Naive thymus-derived CD4-positive, alpha-beta T cell (primary cell): ENCODE measurements around the gene ST14. TPM values are rescaled to one million over a fixed set of nuclear protein-coding genes. Genes with fewer than 3 reads are reported as not detected.
A peak's percentile ranks its signal among the peaks of the same experiment; 100 is the strongest.

Experiments
- ATAC-seq: fragments of 150-1000 bp; cut with Tn5 transposase; 2 replicates; pipeline ENCODE4 v1.10.0; 2021; ENCODE audit warnings: mild to moderate bottlenecking, moderate library complexity
- CTCF ChIA-PET: fragments of 350-600 bp; sonication (Branson Sonifier 250); formaldehyde crosslinking; loops from one replicate; lab custom pipeline; 2021; ENCODE audit warnings: antibody characterized with exemption; lab: Charles Lee
- POLR2A ChIA-PET: fragments of 350-600 bp; sonication (Branson Sonifier 250); formaldehyde crosslinking; loops from one replicate; lab custom pipeline; 2021; ENCODE audit warnings: antibody characterized with exemption, inconsistent platforms; lab: Charles Lee
- DNase-seq, 9 donors: peaks; one replicate each; pipeline versions ENCODE4 v3.0.0 to v3.0.0-alpha.2; 2020 to 2022; ENCODE audit warnings: mixed read lengths in 1 of 9
- H3K27ac ChIP-seq: one replicate; pipeline ENCODE4 v1.7.0; 2013; ENCODE audit warnings: mild to moderate bottlenecking, low read depth, low read length, moderate library complexity
- H3K27me3 ChIP-seq, 2 donors: one replicate each; pipeline ENCODE4 v1.7.0; 2013; ENCODE audit warnings: low read length in 2 of 2, mild to moderate bottlenecking in 2 of 2, moderate library complexity in 2 of 2; ENCODE audit not compliant: control insufficient read depth in 2 of 2, insufficient read depth in 2 of 2
- H3K36me3 ChIP-seq, 3 experiments: 1 replicate in 2 of 3; 2 replicates in 1 of 3; pipeline ENCODE4 v1.7.0; 2013; ENCODE audit warnings: low read length in 3 of 3, mild to moderate bottlenecking in 3 of 3, moderate library complexity in 1 of 3; ENCODE audit not compliant: insufficient read depth in 3 of 3, control insufficient read depth in 2 of 3
- H3K4me1 ChIP-seq, 2 donors: one replicate each; pipeline ENCODE4 v1.7.0; 2013; ENCODE audit warnings: low read length in 2 of 2, mild to moderate bottlenecking in 2 of 2, moderate library complexity in 1 of 2; ENCODE audit not compliant: control insufficient read depth in 2 of 2, insufficient read depth in 2 of 2
- H3K4me3 ChIP-seq: 2 replicates; pipeline ENCODE4 v1.7.0; 2013; ENCODE audit warnings: mild to moderate bottlenecking, low read length
- H3K9me3 ChIP-seq, 3 experiments: 1 replicate in 2 of 3; 2 replicates in 1 of 3; pipeline ENCODE4 v1.7.0; 2013; ENCODE audit warnings: low read length in 3 of 3; ENCODE audit not compliant: control insufficient read depth in 2 of 3
- H3K27ac Mint-ChIP-seq, 9 donors: one replicate each; pipeline ENCODE4 v1.8.0; 2020 to 2022; ENCODE audit warnings: mixed read lengths in 9 of 9, mild to moderate bottlenecking in 8 of 9, moderate library complexity in 5 of 9, inconsistent platforms in 2 of 9
- H3K27me3 Mint-ChIP-seq, 5 donors: one replicate each; pipeline ENCODE4 v1.8.0; 2021 to 2022; ENCODE audit warnings: mixed read lengths in 5 of 5, mild to moderate bottlenecking in 1 of 5
- H3K36me3 Mint-ChIP-seq, 5 donors: one replicate each; pipeline ENCODE4 v1.8.0; 2020 to 2022; ENCODE audit warnings: mixed read lengths in 5 of 5, mild to moderate bottlenecking in 3 of 5, inconsistent platforms in 1 of 5
- H3K4me1 Mint-ChIP-seq, 7 donors: one replicate each; pipeline ENCODE4 v1.8.0; 2020 to 2022; ENCODE audit warnings: mixed read lengths in 7 of 7, mild to moderate bottlenecking in 3 of 7, inconsistent platforms in 1 of 7
- H3K4me3 Mint-ChIP-seq, 10 donors: one replicate each; pipeline ENCODE4 v1.8.0; 2020 to 2022; ENCODE audit warnings: mild to moderate bottlenecking in 10 of 10, mixed read lengths in 10 of 10, moderate library complexity in 6 of 10, inconsistent platforms in 2 of 10
- H3K9me3 Mint-ChIP-seq, 11 donors: one replicate each; pipeline ENCODE4 v1.8.0; 2020 to 2022; ENCODE audit warnings: mixed read lengths in 11 of 11, mild to moderate bottlenecking in 4 of 11, inconsistent platforms in 1 of 11, moderate library complexity in 1 of 11
- intact Hi-C, 2 donors: fragments of 100-400 bp; cut with micrococcal nuclease; formaldehyde crosslinking; loops; one replicate each; pipeline ENCODE4 v1.15.1; 2023
- polyA plus RNA-seq, 2 donors: library from polyadenylated mRNA; unstranded; fragments of 300-500 nt; fragmentation: Illumina TruSeq; gene quantifications; one replicate each; pipeline ENCODE4 v1.2.3, GENCODE V29; 2021
- total RNA-seq, 6 experiments: library from RNA in 5 of 6; stranded (reverse) in 5 of 6; gene quantifications; 1 replicate in 5 of 6; 2 replicates in 1 of 6; pipeline ENCODE4 v1.2.3 and lab custom pipeline; 2021 to 2026

Gene ST14
- total and polyA plus RNA-seq, 7 experiments from 2014 or later = 0.05 to 8.8 (median 0.51) TPM; not detected in 2

DNA sequence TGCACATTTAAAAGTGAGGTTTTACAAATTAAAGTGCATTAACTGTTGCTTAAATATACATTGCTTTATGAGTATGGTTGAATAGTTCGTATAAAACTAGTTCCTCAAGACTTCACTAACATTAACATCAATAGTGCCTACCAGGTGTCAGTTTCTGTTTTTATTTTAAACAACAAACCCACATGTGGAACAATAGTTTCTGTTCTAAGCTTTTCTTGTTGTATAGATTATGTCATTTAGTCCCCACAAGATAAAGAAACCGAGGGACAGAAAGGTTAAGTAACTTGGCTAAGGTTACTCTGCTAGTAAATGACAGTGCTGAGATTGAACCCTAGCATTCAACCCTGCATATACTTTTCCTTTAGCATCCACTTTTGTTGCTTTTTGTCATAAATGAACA, 41.4 kb upstream of the ST14 start:
- peaks cover 14 to 31% of the 10 kb centered on the region in 2 donors for H3K4me1 ChIP-seq
- H3K9me3 ChIP-seq = no peaks in the 10 kb centered on the region
- Mint-ChIP-seq H3K36me3 (peaks cover 9 to 24% (median 22%) of the 10 kb centered on the region in 5 donors), H3K4me3 (peak overlapping the region in 2 of 10 donors; percentile 4 to 40), H3K27ac (no peak overlapping the region), H3K27me3 (peaks cover 0 to 20% (median 0%) of the 10 kb centered on the region in 5 donors), H3K4me1 (peaks cover 25 to 51% (median 43%) of the 10 kb centered on the region in 7 donors), H3K9me3 (no peaks in the 10 kb centered on the region)
- no peak for ATAC-seq
- intact Hi-C loops = no loop called here
- ChIA-PET CTCF (interaction anchor here (0.7 to 2.1 kb wide), 2 partner anchors 15 to 28 kb away, joined by 3 to 6 read pairs; no protein-coding TSS in a partner anchor), POLR2A (interaction anchor here (2.1 to 2.7 kb wide), 2 partner anchors 115 to 117 kb away, joined by 6 to 11 read pairs; partner anchors contain the start of gene PRDM10)
- no peak overlapping the region for H3K27ac ChIP-seq
- H3K4me3 ChIP-seq = no peak overlapping the region
- DNase-seq = no peak
- H3K36me3 ChIP-seq = peaks cover 0 to 10% (median 0%) of the 10 kb centered on the region in 3 experiments
- H3K27me3 ChIP-seq = no peaks in the 10 kb centered on the region

DNA sequence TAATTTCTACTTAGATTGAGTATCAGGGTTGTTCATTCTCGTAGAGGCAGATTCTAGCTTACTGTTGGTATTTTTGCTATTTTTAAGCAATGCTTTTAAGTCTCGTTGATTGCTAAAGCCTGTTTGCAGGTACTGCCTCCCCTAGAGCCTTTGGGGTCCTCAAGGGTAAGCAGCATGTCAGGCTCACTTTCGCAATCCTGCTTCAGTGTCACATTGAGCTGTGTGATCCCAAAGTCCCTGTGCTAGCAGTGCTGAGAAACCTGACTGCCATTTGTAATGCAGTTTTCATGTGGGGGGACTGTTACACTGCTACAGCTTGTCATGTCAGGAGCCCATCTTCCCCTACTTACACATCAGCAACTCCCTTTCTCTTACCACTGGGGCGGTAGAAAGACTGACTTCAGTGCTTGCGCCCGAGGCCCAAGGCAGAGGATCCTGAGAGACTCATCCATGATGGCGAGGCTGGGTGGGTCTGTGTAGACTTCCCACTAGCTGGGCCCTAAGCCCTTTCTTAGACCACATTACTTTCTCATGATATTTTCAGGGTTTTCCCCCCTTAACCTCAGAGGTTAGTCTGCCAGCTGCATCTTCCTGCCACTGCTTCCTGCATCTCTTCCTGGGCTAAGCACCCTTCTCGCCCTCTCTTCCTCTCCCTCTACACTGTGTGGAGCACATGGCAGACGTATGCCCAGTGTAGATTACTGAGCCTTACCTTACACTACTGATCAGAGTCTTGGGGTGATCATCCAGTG, 40.8 kb upstream of the ST14 start:
- Mint-ChIP-seq H3K4me1 (peaks cover 25 to 51% (median 43%) of the 10 kb centered on the region in 7 donors), H3K27me3 (peaks cover 0 to 20% (median 0%) of the 10 kb centered on the region in 5 donors), H3K36me3 (peaks cover 12 to 27% (median 21%) of the 10 kb centered on the region in 5 donors), H3K27ac (no peak overlapping the region), H3K9me3 (no peaks in the 10 kb centered on the region), H3K4me3 (peak overlapping the region in 9 of 10 donors; percentile 4 to 72 (median 40))
- ATAC-seq (peak; percentile 75), DNase-seq (peak in 5 of 9 donors; percentile 5 to 36 (median 21))
- intact Hi-C loops = loop anchor here in 1 of 2 donors (1.0 kb wide), 1 partner anchor 50 kb away; the partner anchor contains the start of gene APLP2
- H3K36me3 ChIP-seq = peaks cover 0 to 17% (median 0%) of the 10 kb centered on the region in 3 experiments
- POLR2A ChIA-PET = interaction anchor here (1.3 to 2.7 kb wide), 3 partner anchors 14 to 118 kb away, joined by 4 to 11 read pairs (median 6); partner anchors contain the start of gene PRDM10
- no peaks in the 10 kb centered on the region for H3K9me3 ChIP-seq
- peaks cover 14 to 31% of the 10 kb centered on the region in 2 donors for H3K4me1 ChIP-seq
- H3K27me3 ChIP-seq = no peaks in the 10 kb centered on the region
- no peak overlapping the region for H3K27ac ChIP-seq
- CTCF ChIA-PET = interaction anchor here (1.2 to 2.1 kb wide), 3 partner anchors 12 to 48 kb away, joined by 3 to 6 read pairs (median 5); no protein-coding TSS in a partner anchor
- no peak overlapping the region for H3K4me3 ChIP-seq

DNA sequence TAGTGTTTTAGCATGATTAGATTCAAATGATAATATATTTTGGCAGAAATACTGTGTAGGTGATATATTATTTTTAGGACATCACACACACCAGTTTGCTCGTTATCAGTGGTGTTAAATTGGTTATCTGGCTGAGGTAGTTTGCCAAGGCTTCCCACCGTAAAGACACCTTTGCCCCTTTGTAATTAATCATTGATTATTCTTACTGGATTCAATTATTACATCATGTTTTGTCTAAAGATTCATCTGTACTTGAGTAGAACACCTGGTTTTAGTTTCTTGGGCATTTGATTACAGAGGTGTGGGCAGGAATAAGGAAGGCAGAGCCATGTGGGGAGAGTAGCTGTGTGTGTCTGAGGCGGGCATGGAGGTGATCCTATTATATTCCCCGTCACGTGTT, 39.5 kb upstream of the ST14 start:
- H3K27ac ChIP-seq = no peak overlapping the region
- peaks cover 14 to 31% of the 10 kb centered on the region in 2 donors for H3K4me1 ChIP-seq
- ChIA-PET CTCF (interaction anchor here (0.7 to 2.1 kb wide), 3 partner anchors 11 to 42 kb away, joined by 3 to 6 read pairs (median 5); no protein-coding TSS in a partner anchor), POLR2A (interaction anchor here (0.8 to 2.7 kb wide), 4 partner anchors 12 to 305 kb away, joined by 3 to 11 read pairs (median 5); partner anchors contain the start of gene PRDM10)
- peaks cover 0 to 20% (median 0%) of the 10 kb centered on the region in 5 donors for H3K27me3 Mint-ChIP-seq
- H3K4me3 ChIP-seq = no peak overlapping the region
- DNase-seq (no peak), ATAC-seq (no peak)
- H3K4me3 Mint-ChIP-seq = peak overlapping the region in 1 of 10 donors; percentile 77
- H3K9me3 Mint-ChIP-seq = no peaks in the 10 kb centered on the region
- peaks cover 25 to 51% (median 45%) of the 10 kb centered on the region in 7 donors for H3K4me1 Mint-ChIP-seq
- H3K36me3 ChIP-seq = peaks cover 0 to 27% (median 0%) of the 10 kb centered on the region in 3 experiments
- no peaks in the 10 kb centered on the region for H3K9me3 ChIP-seq
- H3K36me3 Mint-ChIP-seq = peaks cover 14 to 31% (median 19%) of the 10 kb centered on the region in 5 donors
- no peaks in the 10 kb centered on the region for H3K27me3 ChIP-seq
- intact Hi-C loops = no loop called here
- no peak overlapping the region for H3K27ac Mint-ChIP-seq

DNA sequence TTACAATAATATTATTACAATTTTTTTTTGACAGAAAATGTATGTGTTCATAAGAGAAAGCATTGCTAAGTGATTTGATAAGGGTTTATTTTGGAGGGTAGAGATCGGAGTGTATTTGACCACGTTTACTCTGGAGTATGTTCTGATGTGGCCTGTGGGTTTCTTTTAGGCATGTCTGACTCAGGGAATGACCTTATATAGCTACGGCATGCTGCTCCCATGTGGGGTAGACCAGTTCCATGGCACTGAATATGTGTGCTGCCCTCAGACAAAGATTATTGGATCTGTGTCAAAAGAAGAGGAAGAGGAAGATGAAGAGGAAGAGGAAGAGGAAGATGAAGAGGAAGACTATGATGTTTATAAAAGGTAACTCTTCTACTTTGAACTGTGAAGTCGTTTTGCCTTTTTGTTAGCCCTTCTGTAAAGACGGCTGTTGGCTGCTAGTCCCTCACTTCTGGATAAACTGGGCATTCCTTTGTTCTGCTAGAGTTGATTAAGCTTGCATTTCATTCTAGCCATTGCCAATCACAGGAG, 38.1 kb upstream of the ST14 start:
- Mint-ChIP-seq H3K36me3 (peaks cover 14 to 31% (median 19%) of the 10 kb centered on the region in 5 donors), H3K27ac (peak overlapping the region in 1 of 9 donors; percentile 25), H3K4me3 (peak overlapping the region in 9 of 10 donors; percentile 1 to 77 (median 52)), H3K4me1 (peaks cover 25 to 51% (median 45%) of the 10 kb centered on the region in 7 donors), H3K9me3 (no peaks in the 10 kb centered on the region), H3K27me3 (peaks cover 0 to 16% (median 0%) of the 10 kb centered on the region in 5 donors)
- POLR2A ChIA-PET = interaction anchor here (0.7 to 1.1 kb wide), 3 partner anchors 119 to 335 kb away, joined by 3 read pairs; partner anchors contain the start of gene PRDM10
- H3K27ac ChIP-seq = no peak overlapping the region
- no peaks in the 10 kb centered on the region for H3K9me3 ChIP-seq
- peaks cover 0 to 29% (median 0%) of the 10 kb centered on the region in 3 experiments for H3K36me3 ChIP-seq
- H3K4me1 ChIP-seq = peaks cover 14 to 31% of the 10 kb centered on the region in 2 donors
- ATAC-seq (no peak), DNase-seq (peak in 3 of 9 donors; percentile 8 to 12 (median 10))
- CTCF ChIA-PET = interaction anchor here (1.1 kb wide), 1 partner anchor 10 kb away, joined by 9 read pairs; no protein-coding TSS in a partner anchor
- intact Hi-C loops = no loop called here
- H3K4me3 ChIP-seq = no peak overlapping the region
- H3K27me3 ChIP-seq = no peaks in the 10 kb centered on the region

DNA sequence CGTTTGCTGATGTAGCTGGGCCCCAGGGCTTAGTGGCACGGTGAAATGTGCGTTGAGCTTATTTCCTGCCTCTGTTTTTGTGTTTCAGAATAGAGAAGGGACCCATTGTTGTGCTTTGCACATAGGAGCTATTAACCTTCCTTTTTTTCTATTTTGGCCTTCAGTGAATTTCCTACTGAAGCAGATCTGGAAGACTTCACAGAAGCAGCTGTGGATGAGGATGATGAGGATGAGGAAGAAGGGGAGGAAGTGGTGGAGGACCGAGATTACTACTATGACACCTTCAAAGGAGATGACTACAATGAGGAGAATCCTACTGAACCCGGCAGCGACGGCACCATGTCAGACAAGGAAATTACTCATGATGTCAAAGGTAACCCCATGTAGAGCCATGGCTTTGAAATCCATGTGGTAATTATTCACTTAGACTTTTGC, 37.4 kb upstream of the ST14 start:
- Histone ChIP-seq H3K27ac (no peak overlapping the region), H3K4me3 (no peak overlapping the region), H3K36me3 (peaks cover 0 to 29% (median 0%) of the 10 kb centered on the region in 3 experiments), H3K4me1 (peaks cover 14 to 31% of the 10 kb centered on the region in 2 donors), H3K27me3 (no peaks in the 10 kb centered on the region), H3K9me3 (no peaks in the 10 kb centered on the region)
- intact Hi-C loops = no loop called here
- ChIA-PET POLR2A (interaction anchor here (0.7 to 1.1 kb wide), 4 partner anchors 67 to 335 kb away, joined by 3 read pairs; partner anchors contain the start of gene PRDM10), CTCF (interaction anchor here (1.1 kb wide), 1 partner anchor 10 kb away, joined by 9 read pairs; no protein-coding TSS in a partner anchor)
- Mint-ChIP-seq H3K4me1 (peaks cover 25 to 51% (median 46%) of the 10 kb centered on the region in 7 donors), H3K4me3 (peak overlapping the region in 3 of 10 donors; percentile 4 to 77 (median 46)), H3K27me3 (peaks cover 0 to 16% (median 0%) of the 10 kb centered on the region in 5 donors), H3K36me3 (peaks cover 16 to 32% (median 19%) of the 10 kb centered on the region in 5 donors), H3K9me3 (no peaks in the 10 kb centered on the region), H3K27ac (peak overlapping the region in 3 of 9 donors; percentile 36 to 81 (median 37))
- ATAC-seq (no peak), DNase-seq (peak in 2 of 9 donors; percentile 6 to 7)
